Activated CD8-positive, alpha-beta memory T cell treated with anti-CD3 and anti-CD28 coated beads, Interleukin-2, amount 10 ng/mL, durations not matched to agents 7 days and 5 days (primary cell): ENCODE data around the gene FRMD4A. TPM values are rescaled to one million over a fixed set of nuclear protein-coding genes. Genes with fewer than 3 reads are reported as not detected.

Source experiments
- ATAC-seq: fragments of 150-1000 bp; cut with Tn5 transposase; one replicate; pipeline ENCODE4 v1.10.0; 2021; ENCODE audit warnings: moderate library complexity
- CTCF ChIA-PET: fragments of 350-600 bp; sonication (Branson Sonifier 250); formaldehyde crosslinking; loops from one replicate; lab custom pipeline; 2021; ENCODE audit warnings: antibody characterized with exemption; lab: Charles Lee
- DNase-seq: peaks from one replicate; pipeline ENCODE4 v3.0.0-alpha.2; 2020
- H3K27ac Mint-ChIP-seq: one replicate; pipeline ENCODE4 v1.8.0; 2021; ENCODE audit warnings: mild to moderate bottlenecking, mixed read lengths
- H3K27me3 Mint-ChIP-seq: one replicate; pipeline ENCODE4 v1.8.0; 2021; ENCODE audit warnings: mixed read lengths
- H3K36me3 Mint-ChIP-seq: one replicate; pipeline ENCODE4 v1.8.0; 2021; ENCODE audit warnings: mild to moderate bottlenecking, mixed read lengths
- H3K4me1 Mint-ChIP-seq: one replicate; pipeline ENCODE4 v1.8.0; 2021; ENCODE audit warnings: mixed read lengths
- H3K4me3 Mint-ChIP-seq: one replicate; pipeline ENCODE4 v1.8.0; 2021; ENCODE audit warnings: mild to moderate bottlenecking, moderate library complexity, mixed read lengths
- H3K9me3 Mint-ChIP-seq: one replicate; pipeline ENCODE4 v1.8.0; 2022; ENCODE audit warnings: low read depth, mixed read lengths
- total RNA-seq, 2 experiments: library from RNA; stranded (reverse); gene quantifications; one replicate each; pipeline ENCODE4 v1.2.3, GENCODE V29; 2021

Gene FRMD4A
- total RNA-seq, 2 experiments from 2014 or later, result 0.09 to 1.2 TPM

GRCh38 chr10:13661256-13661655 lies 669.5 kb downstream of the FRMD4A start:
- Mint-ChIP-seq H3K36me3 (no peaks in the 10 kb centered on the region), H3K4me3 (no peak overlapping the region), H3K9me3 (no peaks in the 10 kb centered on the region), H3K27me3 (peaks cover 8% of the 10 kb centered on the region), H3K4me1 (peaks cover 26% of the 10 kb centered on the region), H3K27ac (no peak overlapping the region)
- no peak for ATAC-seq
- no peak for DNase-seq
- CTCF ChIA-PET, result interaction anchor here (2.5 to 2.9 kb wide), 2 partner anchors 115 to 124 kb away, joined by 7 to 24 read pairs; no protein-coding TSS in a partner anchor

- Mint-ChIP-seq H3K27ac (no peak overlapping the region), H3K27me3 (peaks cover 8% of the 10 kb centered on the region), H3K9me3 (no peaks in the 10 kb centered on the region), H3K4me1 (peaks cover 26% of the 10 kb centered on the region), H3K36me3 (no peaks in the 10 kb centered on the region), H3K4me3 (no peak overlapping the region)
- CTCF ChIA-PET, result interaction anchor here (1.4 to 2.9 kb wide), 6 partner anchors 13 to 126 kb away, joined by 4 to 24 read pairs (median 7); no protein-coding TSS in a partner anchor
- ATAC-seq (no peak), DNase-seq (no peak)
Measured at GRCh38 chr10:13660551-13660920, 670.2 kb downstream of the FRMD4A start.

DNA sequence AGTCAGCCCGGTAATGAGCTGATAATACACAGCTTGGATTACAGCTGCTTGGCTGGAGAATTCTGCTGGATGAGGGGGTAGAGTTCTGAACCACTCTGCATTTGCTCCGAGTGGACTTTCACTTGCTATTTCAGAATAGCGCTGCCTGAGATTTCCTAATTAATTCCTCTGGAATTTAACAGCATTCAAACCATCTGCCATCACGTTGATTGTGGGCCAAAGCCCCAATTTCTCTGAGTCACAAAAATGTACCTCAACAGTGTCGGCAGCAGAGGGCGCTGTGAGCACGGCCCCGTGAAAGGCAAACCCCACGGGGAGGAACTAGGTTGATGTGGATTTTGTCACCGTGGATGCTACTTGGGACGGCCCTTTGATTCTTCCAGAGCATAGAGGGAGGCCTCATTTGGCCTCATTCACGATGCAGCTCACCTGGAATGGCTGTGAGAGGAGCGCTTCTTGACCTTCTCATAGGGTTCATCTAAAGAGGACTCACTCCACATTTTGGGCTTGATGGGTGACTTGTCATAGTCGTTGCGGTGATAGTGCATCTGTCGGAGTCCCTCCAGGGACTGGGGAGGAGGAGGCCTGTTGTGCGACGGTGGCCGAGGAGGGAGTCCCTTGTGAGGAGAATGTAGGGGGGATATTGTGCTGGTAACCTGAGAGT lies 670.7 kb downstream of the FRMD4A start:
- H3K27ac Mint-ChIP-seq, result peak overlapping the region; percentile 24
- no peak overlapping the region for H3K4me3 Mint-ChIP-seq

GRCh38 chr10:13658871-13659685 lies 671.6 kb downstream of the FRMD4A start:
- Mint-ChIP-seq H3K27ac (peak overlapping the region; percentile 24), H3K4me3 (peak overlapping the region; percentile 24), H3K9me3 (no peaks in the 10 kb centered on the region), H3K4me1 (peaks cover 26% of the 10 kb centered on the region), H3K36me3 (no peaks in the 10 kb centered on the region), H3K27me3 (peaks cover 8% of the 10 kb centered on the region)
- ATAC-seq (peak; percentile 38), DNase-seq (no peak)
- CTCF ChIA-PET, result interaction anchor here (0.7 to 2.9 kb wide), 18 partner anchors 9 to 128 kb away, joined by 3 to 24 read pairs (median 4); partner anchors contain the start of gene PRPF18

More for the DNA sequence above, 670.7 kb downstream of the FRMD4A start:
- peak; percentile 60 for ATAC-seq
- DNase-seq, result peak; percentile 75
- H3K4me1 Mint-ChIP-seq, result peaks cover 26% of the 10 kb centered on the region
- H3K36me3 Mint-ChIP-seq, result no peaks in the 10 kb centered on the region
- peaks cover 8% of the 10 kb centered on the region for H3K27me3 Mint-ChIP-seq
- CTCF ChIA-PET, result interaction anchor here (0.6 to 2.9 kb wide), 19 partner anchors 9 to 261 kb away, joined by 3 to 24 read pairs (median 4); partner anchors contain the start of gene PRPF18
- no peaks in the 10 kb centered on the region for H3K9me3 Mint-ChIP-seq

DNA sequence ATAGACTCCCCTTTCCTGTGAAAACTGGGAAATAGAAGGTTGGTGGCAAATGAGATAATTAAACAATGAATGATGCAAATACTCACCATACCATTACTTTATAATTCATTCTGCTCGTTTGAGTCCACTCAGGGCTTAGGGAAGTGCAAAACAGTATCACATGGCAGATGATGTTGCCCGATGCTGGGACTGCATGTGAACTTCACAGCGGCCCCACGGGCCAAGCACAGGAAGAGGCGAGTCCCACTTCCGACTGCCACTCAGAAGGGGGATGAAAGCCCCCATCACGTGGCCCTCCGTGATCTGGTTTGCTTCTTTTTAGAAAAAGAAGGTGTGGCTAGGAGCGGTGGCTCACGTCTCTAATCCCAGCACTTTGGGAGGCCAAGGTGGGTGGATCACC lies 672.5 kb downstream of the FRMD4A start:
- DNase-seq (peak; percentile 44), ATAC-seq (peak; percentile 38)
- Mint-ChIP-seq H3K4me3 (no peak overlapping the region), H3K4me1 (peaks cover 26% of the 10 kb centered on the region), H3K36me3 (no peaks in the 10 kb centered on the region), H3K9me3 (no peaks in the 10 kb centered on the region), H3K27me3 (peaks cover 2% of the 10 kb centered on the region), H3K27ac (peak overlapping the region; percentile 52)
- CTCF ChIA-PET, result no interaction called here

DNA sequence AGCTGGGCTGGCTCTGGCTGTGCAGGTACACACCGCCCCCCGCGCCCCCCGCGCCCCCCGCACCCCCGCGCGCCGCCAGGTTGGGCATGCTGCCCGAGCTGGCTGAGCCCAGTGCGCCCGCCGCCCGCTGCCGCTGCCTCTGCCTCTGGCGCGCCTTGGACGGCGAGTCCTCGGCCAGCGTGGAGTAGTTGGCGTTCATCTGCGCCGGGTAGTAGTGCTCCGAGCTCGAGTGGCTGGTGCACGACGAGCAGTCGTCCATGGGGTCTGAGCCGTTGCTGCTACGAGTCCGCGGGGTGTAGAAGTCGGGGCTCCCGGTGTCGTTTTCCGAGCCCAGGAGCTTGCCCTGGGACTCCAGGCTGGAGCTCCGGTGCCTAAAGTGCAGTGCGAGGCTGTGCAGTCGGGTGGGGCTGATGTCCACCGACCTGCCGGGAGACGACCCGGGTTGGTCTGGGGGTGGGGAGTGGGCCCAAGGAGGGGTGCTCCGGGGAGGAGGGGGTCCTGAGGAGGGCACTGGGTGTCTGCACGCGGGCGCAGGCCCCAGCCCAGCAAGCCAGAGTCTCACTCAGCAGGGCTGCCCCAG lies 673.5 kb downstream of the FRMD4A start:
- Mint-ChIP-seq H3K9me3 (no peaks in the 10 kb centered on the region), H3K27ac (no peak overlapping the region), H3K4me3 (no peak overlapping the region), H3K27me3 (no peaks in the 10 kb centered on the region), H3K36me3 (no peaks in the 10 kb centered on the region), H3K4me1 (peaks cover 29% of the 10 kb centered on the region)
- ATAC-seq (no peak), DNase-seq (no peak)
- CTCF ChIA-PET, result no interaction called here

DNA sequence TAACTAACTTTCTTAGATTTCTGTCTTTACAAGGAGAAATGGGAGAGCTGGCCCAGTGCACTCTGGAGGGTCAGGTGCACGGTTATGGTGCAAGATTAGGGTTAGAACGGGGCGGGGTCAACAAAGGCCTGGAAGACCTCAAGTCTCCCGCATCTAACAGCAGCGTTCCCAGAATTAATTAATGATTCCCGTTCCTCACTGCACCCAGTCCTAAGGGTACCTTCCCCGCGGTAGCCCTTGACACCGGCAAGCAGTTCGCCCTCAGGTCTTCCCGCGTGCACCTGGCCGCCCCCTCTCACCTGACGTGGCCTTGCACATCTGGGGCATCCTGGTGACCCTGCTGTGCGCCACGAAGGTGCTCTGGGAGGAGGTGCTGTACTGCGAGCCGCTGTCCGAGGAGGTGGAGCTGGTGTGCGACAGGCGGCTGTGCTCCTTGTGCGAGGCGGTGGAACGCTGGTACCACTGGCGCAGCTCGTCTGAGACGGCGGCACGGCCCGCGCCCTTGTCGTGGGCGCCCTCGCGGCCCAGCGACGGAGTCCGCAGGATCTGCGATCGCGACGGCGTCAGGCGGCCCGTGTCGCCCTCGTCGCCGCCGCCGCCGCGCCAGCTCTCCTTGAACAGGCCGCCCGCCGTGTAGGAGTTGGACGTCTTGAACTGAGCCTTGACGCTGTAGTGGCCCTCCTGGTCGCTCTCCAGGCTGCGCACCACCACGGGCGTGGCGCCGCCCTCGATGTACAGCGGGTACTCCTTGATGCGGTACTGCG lies 674.2 kb downstream of the FRMD4A start:
- Mint-ChIP-seq H3K27ac (no peak overlapping the region), H3K9me3 (no peaks in the 10 kb centered on the region), H3K36me3 (no peaks in the 10 kb centered on the region), H3K4me3 (no peak overlapping the region), H3K4me1 (peaks cover 29% of the 10 kb centered on the region), H3K27me3 (no peaks in the 10 kb centered on the region)
- CTCF ChIA-PET, result no interaction called here
- ATAC-seq, result no peak
- DNase-seq, result no peak

DNA sequence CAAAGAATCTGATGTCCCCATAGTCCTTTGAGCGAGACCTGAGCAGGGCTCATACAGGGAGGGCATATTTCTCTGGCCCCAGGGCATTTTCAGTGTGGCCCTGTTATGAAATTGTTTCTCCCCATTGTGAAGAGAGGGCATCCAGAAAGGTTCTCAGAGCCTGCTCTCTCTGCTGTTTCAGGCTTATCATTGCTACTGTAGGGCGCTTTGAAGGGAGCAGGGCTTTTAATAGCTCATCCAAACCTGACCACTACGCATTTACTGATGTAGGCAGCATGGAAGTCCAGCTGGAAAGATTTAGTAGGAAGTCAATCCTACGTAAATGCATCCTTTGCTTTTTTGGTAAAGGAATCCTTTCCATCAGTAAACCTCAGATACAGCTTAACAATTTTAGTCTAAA lies 675.9 kb downstream of the FRMD4A start:
- Mint-ChIP-seq H3K36me3 (no peaks in the 10 kb centered on the region), H3K27ac (no peak overlapping the region), H3K27me3 (no peaks in the 10 kb centered on the region), H3K9me3 (no peaks in the 10 kb centered on the region), H3K4me1 (peaks cover 19% of the 10 kb centered on the region), H3K4me3 (no peak overlapping the region)
- DNase-seq, result no peak
- CTCF ChIA-PET, result interaction anchor here (0.9 kb wide), 2 partner anchors 8 to 11 kb away, joined by 3 read pairs; no protein-coding TSS in a partner anchor
- no peak for ATAC-seq

- Mint-ChIP-seq H3K4me3 (no peak overlapping the region), H3K36me3 (no peaks in the 10 kb centered on the region), H3K27ac (no peak overlapping the region), H3K4me1 (peaks cover 13% of the 10 kb centered on the region), H3K9me3 (no peaks in the 10 kb centered on the region), H3K27me3 (no peaks in the 10 kb centered on the region)
- CTCF ChIA-PET, result interaction anchor here (0.9 kb wide), 2 partner anchors 9 to 11 kb away, joined by 3 read pairs; no protein-coding TSS in a partner anchor
- DNase-seq, result no peak
- no peak for ATAC-seq
Measured at GRCh38 chr10:13654118-13654830, 676.5 kb downstream of the FRMD4A start.

DNA sequence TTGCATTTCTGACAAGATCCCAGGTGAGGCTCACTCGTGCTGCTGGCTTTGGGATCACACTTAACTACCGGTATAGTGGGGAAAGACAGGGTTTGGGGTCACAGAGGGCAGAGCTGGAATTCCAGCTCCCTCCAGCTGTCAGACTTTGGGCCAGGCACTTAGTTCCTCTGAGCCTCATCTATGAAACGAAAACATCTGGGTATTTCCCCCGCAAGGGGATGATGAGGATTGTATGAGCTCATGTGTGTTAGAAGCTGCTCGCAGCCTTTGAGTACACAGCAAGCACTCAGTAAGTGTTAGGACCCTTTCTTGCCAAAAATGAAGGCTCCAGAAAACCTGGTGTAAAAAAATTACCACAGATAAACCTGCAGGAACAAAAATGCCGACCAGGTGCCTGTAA lies 677.9 kb downstream of the FRMD4A start:
- Mint-ChIP-seq H3K4me1 (peaks cover 8% of the 10 kb centered on the region), H3K4me3 (no peak overlapping the region), H3K9me3 (no peaks in the 10 kb centered on the region), H3K27me3 (no peaks in the 10 kb centered on the region), H3K27ac (no peak overlapping the region), H3K36me3 (peaks cover 7% of the 10 kb centered on the region)
- ATAC-seq (no peak), DNase-seq (no peak)
- CTCF ChIA-PET, result no interaction called here

DNA sequence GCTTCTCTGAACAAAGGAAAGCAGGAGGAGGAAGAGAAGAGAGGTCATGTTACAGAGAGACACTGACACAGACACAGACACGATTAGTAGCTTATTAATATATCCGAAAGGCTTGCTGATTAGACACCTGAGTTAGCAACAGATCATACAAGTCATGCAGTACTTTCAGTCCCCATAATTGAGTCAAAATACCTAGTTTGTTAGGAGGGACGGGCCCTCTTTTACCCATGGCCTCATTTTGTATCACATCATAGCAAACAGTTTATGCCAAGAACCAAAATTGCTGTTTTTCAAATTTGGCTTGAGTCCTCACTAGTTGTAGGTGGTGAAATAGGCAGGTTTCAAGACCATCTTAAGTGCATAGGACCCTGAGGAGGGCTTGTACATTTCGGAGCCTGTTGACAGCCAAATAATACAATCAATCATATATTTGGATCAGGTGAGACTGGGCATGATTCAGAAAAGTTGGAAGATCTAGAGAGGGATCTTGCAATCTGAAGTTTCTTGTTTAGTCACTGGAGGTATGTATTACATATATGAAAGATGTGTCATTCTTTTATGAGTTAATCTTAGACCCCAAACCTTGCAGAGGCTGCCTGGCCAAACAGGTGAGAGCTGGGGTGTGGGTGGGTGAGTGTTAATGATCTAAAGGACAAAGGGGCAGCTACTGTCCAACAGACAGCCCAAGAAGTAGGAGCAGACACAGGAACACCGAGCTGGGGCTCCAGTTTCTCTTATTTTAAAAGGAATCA lies 678.6 kb downstream of the FRMD4A start:
- no peaks in the 10 kb centered on the region for H3K27me3 Mint-ChIP-seq

GRCh38 chr10:13650961-13651360 lies 679.8 kb downstream of the FRMD4A start:
- Mint-ChIP-seq H3K27me3 (no peaks in the 10 kb centered on the region), H3K9me3 (no peaks in the 10 kb centered on the region), H3K4me3 (no peak overlapping the region), H3K36me3 (peaks cover 10% of the 10 kb centered on the region), H3K4me1 (peaks cover 8% of the 10 kb centered on the region), H3K27ac (no peak overlapping the region)
- ATAC-seq (no peak), DNase-seq (no peak)
- CTCF ChIA-PET, result no interaction called here

More for the DNA sequence above, 678.6 kb downstream of the FRMD4A start:
- Mint-ChIP-seq H3K9me3 (no peaks in the 10 kb centered on the region), H3K4me1 (peaks cover 8% of the 10 kb centered on the region), H3K36me3 (peaks cover 8% of the 10 kb centered on the region), H3K27ac (no peak overlapping the region), H3K4me3 (no peak overlapping the region)
- CTCF ChIA-PET, result no interaction called here
- no peak for ATAC-seq
- no peak for DNase-seq
